Colonic mucosa (tissue), 4 donors: Measurements from ENCODE around the gene DCBLD2. TPM values are rescaled to one million over a fixed set of nuclear protein-coding genes. Genes with fewer than 3 reads are reported as not detected.

Experiments
- DNase-seq: peaks from one replicate; pipeline ENCODE4 v3.0.0-alpha.2; 2020
- H3K27ac ChIP-seq: fragments of 200-600 bp; one replicate; pipeline ENCODE4 v1.8.0; 2021
- H3K27me3 ChIP-seq: fragments of 200-600 bp; one replicate; pipeline ENCODE4 v1.8.0; 2021
- H3K36me3 ChIP-seq: fragments of 200-600 bp; one replicate; pipeline ENCODE4 v1.8.0; 2021
- H3K4me1 ChIP-seq: fragments of 200-600 bp; one replicate; pipeline ENCODE4 v1.8.0; 2021; ENCODE audit warnings: mild to moderate bottlenecking
- H3K4me3 ChIP-seq: fragments of 200-600 bp; one replicate; pipeline ENCODE4 v1.8.0; 2021
- H3K9ac ChIP-seq, 2 donors: one replicate each; pipeline ENCODE4 v1.7.0; 2013; ENCODE audit warnings: control low read depth in 2 of 2, low read depth in 2 of 2, low read length in 2 of 2
- H3K9me3 ChIP-seq: fragments of 200-600 bp; one replicate; pipeline ENCODE4 v1.8.0; 2021
- CTCF ChIP-seq: fragments of 200-600 bp; IDR thresholded peaks from one replicate; pipeline ENCODE4 v1.8.0; 2022; ENCODE audit warnings: antibody characterized with exemption, mild to moderate bottlenecking
- intact Hi-C: fragments of 100-400 bp; cut with DNase I; formaldehyde crosslinking; loops from one replicate; pipeline ENCODE4 v1.14.1; 2022
- total RNA-seq, 2 donors: library from RNA; stranded (reverse); fragmentation: NEBNext Ultra II Directional in 1 of 2; extraction: Animal tissue kit (Norgen Biotek cat#: 25700) in 1 of 2; gene quantifications; one replicate each; pipeline ENCODE4 v1.2.1, GENCODE V29; 2021
- donor health status: healthy.
- donor health status: DM: no; HTN: no; CAD: no.
- donor health status: DM: no; HTN: no; CAD: no.

DCBLD2 gene
- total RNA-seq, 2 donors from 2014 or later = 12.8 to 13.0 TPM

DNA sequence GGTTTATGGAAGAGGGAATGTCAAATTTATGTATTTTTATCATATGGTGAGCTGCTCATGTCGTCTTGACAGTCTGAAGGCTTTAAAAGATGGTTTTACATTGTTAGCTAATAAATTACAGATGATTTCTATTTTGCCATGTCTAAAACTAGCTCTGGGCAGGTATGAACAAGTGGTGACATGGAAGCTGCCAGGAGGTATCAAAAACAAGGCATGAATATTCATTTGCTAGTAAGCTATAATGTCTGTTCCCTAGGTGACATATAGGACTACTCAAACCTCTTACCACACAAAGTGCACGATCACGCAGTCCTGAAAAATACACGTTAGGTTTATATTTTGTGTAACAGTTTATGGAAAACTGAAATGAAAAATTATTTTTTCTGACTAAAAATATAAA is 103.6 kb downstream of the DCBLD2 start:
- DNase-seq = no peak
- no peak for TF ChIP-seq CTCF
- no peaks in the 10 kb centered on the region for H3K9me3 ChIP-seq
- H3K27me3 ChIP-seq = no peaks in the 10 kb centered on the region
- H3K4me3 ChIP-seq = no peak overlapping the region
- no peaks in the 10 kb centered on the region for H3K4me1 ChIP-seq
- H3K27ac ChIP-seq = no peak overlapping the region
- no peak overlapping the region for H3K9ac ChIP-seq
- no peaks in the 10 kb centered on the region for H3K36me3 ChIP-seq
- intact Hi-C loops = loop anchor here (5.0 kb wide), 1 partner anchor 191 kb away; no protein-coding TSS in a partner anchor

GRCh38 chr3:98796334-98796733 is 105.2 kb downstream of the DCBLD2 start:
- intact Hi-C loops = loop anchor here (5.0 kb wide), 1 partner anchor 189 kb away; no protein-coding TSS in a partner anchor
- Histone ChIP-seq H3K27me3 (no peaks in the 10 kb centered on the region), H3K9ac (no peak overlapping the region), H3K4me1 (no peaks in the 10 kb centered on the region), H3K27ac (no peak overlapping the region), H3K4me3 (no peak overlapping the region), H3K9me3 (no peaks in the 10 kb centered on the region), H3K36me3 (no peaks in the 10 kb centered on the region)
- DNase-seq = no peak
- TF ChIP-seq CTCF = no peak

DNA sequence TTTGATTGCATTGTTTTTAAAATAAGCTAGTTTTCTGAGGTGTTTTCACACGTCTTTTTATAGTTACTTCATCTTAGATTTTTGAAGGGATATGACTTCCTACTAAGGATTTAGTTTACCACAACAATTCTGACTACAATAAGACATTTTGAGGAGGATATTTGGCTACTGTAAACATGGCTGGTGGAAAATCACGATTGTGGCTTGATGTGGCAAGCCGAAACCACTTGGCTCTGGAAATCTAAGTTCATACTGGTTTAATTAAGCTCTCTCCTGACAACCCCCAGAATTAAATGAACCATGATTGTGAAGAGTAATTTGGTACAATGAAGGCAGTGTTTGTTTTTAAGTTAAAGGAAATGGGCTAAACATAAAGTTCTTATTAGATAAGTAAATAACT is 107.5 kb downstream of the DCBLD2 start:
- H3K4me1 ChIP-seq = no peaks in the 10 kb centered on the region
- DNase-seq = no peak
- TF ChIP-seq CTCF = no peak
- H3K9ac ChIP-seq = no peak overlapping the region
- H3K27me3 ChIP-seq = no peaks in the 10 kb centered on the region
- no peaks in the 10 kb centered on the region for H3K36me3 ChIP-seq
- H3K4me3 ChIP-seq = no peak overlapping the region
- no peaks in the 10 kb centered on the region for H3K9me3 ChIP-seq
- H3K27ac ChIP-seq = no peak overlapping the region
- intact Hi-C loops = no loop called here

DNA sequence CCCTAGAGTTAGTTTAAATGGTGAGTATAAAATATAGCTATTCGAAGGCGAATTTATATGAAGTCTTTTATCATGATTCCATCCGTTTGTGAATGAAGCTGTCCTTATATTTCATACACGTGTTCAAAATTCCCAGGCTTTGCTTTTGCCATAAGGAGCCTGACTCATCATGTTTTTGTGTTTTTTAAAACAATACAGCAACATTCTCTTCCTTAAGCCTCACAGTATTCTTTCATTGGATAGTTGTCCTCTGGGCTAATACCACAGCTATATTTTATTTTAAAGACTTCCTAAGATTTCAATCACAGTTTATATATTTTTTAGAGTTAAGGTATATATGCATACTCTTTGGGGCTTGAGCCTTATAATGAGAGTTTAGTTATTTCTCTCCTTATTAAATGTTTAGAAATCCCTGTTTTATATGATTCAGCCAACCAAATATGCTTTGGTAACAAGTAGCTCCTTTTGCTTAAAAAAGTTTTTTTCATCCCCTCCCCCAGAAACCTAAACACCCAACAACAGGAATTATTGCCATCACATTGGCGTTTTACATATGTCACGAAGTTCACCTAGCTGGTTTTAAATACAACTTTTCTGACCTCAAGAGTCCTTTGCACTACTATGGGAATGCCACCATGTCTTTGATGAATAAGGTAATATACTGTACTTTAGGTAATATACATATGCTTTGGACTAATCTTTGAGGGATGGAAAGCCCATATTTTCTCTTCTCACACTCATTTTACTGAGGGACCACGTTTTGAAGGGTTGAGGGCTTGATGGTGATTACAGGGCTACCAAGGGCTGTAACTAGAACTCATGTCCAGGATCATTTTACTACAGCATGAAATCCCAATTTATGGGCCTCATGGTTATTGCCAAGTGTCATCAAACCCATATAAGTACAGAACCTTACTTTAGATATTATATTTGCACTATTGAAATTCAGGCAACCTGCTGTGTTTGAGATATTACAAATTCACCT is 109.9 kb downstream of the DCBLD2 start:
- Histone ChIP-seq H3K9ac (no peak overlapping the region), H3K27ac (no peak overlapping the region), H3K9me3 (no peaks in the 10 kb centered on the region), H3K36me3 (no peaks in the 10 kb centered on the region), H3K4me3 (no peak overlapping the region), H3K27me3 (no peaks in the 10 kb centered on the region), H3K4me1 (no peaks in the 10 kb centered on the region)
- intact Hi-C loops = no loop called here
- TF ChIP-seq CTCF = no peak
- DNase-seq = no peak

DNA sequence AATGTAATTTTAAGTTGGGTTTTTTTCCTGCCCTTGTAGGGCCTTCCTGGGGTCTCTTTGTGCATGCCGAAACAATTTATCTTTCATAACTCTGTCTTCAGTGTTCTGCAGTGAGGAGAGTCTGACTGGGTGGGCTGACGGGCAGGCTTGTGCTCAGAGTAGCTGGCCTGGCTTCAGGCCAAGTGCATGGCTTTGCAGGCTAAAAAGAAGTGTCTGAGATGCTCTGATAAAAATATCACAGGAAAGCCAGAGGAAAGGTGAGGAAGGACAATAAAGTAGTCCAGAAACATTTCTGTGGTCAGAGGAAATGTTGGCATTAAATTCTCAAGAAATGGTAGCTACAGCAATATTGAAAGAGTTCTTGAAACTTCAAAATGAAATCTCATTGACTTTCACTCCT is 112.8 kb downstream of the DCBLD2 start:
- no peaks in the 10 kb centered on the region for H3K9me3 ChIP-seq
- H3K27ac ChIP-seq = no peak overlapping the region
- no peaks in the 10 kb centered on the region for H3K27me3 ChIP-seq
- no peak for TF ChIP-seq CTCF
- no peak for DNase-seq
- intact Hi-C loops = no loop called here
- H3K4me3 ChIP-seq = no peak overlapping the region
- no peaks in the 10 kb centered on the region for H3K4me1 ChIP-seq
- H3K9ac ChIP-seq = no peak overlapping the region
- H3K36me3 ChIP-seq = no peaks in the 10 kb centered on the region
